ENCODE data around the gene TP73. TPM values are rescaled to one million over a fixed set of nuclear protein-coding genes. Genes with fewer than 3 reads are reported as not detected.
"Not testable (repeated sequence)": the region's sequence is repeated elsewhere in the genome, so short reads cannot be mapped to it uniquely, and the experiment has no call there.

TP73 gene
- total RNA-seq, 2 experiments from 2014 or later, result 0.62 to 1.1 TPM

DNA sequence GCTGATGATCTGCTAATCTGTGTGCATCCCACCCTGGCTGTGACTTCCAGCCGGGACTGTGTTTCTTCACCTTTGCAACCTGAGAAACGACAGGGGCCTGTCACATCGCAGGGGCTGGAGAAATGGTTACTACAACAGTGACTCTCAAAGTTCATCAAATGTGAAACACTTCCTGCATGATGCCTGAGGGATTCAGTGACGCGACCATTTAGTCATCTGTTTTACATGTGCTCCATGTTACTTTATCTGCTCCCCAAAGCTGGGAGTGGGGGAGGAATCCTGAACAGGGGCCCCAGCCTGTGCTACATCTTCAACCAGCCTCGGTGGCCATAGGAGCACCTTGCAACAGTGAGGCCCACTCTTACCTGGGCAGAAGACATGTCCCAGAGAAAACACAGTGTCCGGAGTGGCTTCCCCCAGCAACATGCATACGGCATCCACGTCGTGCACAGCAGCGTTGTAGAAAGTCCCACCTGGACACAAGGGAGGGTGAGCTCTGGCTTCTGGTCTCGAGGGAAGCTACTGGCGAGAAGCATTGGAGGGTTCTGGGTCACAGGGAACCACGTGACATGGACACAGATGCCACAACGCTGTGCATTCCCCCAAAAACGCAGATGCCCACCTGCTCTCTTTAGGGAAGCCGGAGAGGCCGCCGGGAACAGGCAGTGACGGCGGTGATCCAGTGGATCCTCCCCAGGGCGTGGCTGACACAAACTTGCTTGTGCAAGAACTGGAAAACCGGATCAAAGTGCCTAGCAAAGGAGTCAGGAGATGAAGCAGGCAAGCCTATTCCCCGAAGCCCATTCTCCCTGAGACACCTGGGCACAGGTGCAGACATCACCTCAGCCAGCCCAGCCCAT is 90.4 kb downstream of the TP73 start:
- ATAC-seq (ENCODE audit: low read depth) (no peak), DNase-seq (no peak)
- Mint-ChIP-seq H3K4me3 (no peak overlapping the region), H3K36me3 (no peaks in the 10 kb centered on the region), H3K9me3 (no peaks in the 10 kb centered on the region), H3K27ac (no peak overlapping the region), H3K27me3 (no peaks in the 10 kb centered on the region), H3K4me1 (peaks cover 11% of the 10 kb centered on the region)
- POLR2A ChIA-PET, result no interaction called here

DNA sequence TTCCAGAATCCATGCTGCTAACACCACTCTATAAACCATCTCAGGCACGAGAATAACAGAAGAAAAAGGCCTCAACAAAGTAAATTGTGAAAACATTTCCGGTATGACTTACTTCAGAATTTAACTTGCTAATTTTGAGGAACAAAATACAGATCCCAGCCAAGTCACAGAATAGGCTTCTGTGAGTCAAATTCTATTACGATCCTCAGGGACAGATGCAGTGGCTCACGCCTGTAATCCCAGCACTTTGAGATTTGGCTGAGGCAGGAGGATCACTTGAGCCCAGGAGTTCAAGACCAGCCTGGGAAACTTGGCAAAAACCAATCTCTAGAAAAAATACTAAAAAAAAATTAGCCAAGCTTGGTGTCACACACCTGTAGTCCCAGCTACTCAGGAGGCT is 91.1 kb downstream of the TP73 start:
- ATAC-seq (ENCODE audit: low read depth) (no peak), DNase-seq (no peak)
- H3K36me3 Mint-ChIP-seq, result no peaks in the 10 kb centered on the region
- POLR2A ChIA-PET, result no interaction called here
- H3K4me1 Mint-ChIP-seq, result peaks cover 15% of the 10 kb centered on the region
- H3K27ac Mint-ChIP-seq, result no peak overlapping the region
- no peaks in the 10 kb centered on the region for H3K9me3 Mint-ChIP-seq
- H3K4me3 Mint-ChIP-seq, result no peak overlapping the region
- H3K27me3 Mint-ChIP-seq, result no peaks in the 10 kb centered on the region

DNA sequence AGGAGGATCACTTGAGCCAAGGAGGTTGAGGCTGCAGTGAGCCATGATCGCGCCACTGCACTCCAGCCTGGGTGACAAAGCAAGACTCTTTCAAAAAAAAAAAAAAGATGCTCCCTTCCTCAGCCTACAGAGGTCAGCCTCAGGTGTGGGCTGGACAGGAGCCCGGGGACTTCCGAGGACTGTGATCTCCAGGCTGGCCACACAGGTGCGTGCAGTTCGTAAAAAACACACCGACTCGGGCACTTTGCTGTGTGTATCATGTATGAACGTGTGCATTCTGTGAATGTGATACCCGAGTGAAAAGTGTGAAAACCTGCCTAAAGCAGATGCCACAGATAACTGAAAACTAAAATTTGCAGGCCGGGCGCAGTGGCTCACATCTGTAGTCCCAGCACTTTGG is 91.5 kb downstream of the TP73 start:
- H3K36me3 Mint-ChIP-seq, result no peaks in the 10 kb centered on the region
- ATAC-seq (ENCODE audit: low read depth) (no peak), DNase-seq (no peak)
- no peak overlapping the region for H3K27ac Mint-ChIP-seq
- no peaks in the 10 kb centered on the region for H3K27me3 Mint-ChIP-seq
- H3K9me3 Mint-ChIP-seq, result no peaks in the 10 kb centered on the region
- H3K4me1 Mint-ChIP-seq, result peaks cover 15% of the 10 kb centered on the region
- POLR2A ChIA-PET, result no interaction called here
- H3K4me3 Mint-ChIP-seq, result no peak overlapping the region

DNA sequence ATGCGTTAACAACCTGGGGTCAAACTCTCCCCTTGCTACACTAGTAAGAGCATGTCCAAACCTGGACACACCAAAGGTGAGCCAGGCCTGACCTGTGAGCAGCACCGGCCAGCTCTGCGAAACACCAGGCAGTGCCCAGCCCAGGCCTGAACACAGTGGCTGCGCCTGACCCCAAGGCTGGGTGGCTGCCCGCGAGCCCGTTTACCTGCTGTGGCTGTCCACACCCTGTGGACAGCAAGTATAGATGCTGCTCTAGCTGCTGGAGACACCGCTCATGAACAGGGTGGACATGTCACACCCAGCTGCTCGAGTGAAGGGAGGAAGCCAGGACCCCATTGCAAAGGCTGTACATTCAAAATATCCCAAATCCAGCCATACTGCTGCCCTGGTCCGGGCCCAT is 92.3 kb downstream of the TP73 start:
- Mint-ChIP-seq H3K36me3 (no peaks in the 10 kb centered on the region), H3K27me3 (no peaks in the 10 kb centered on the region), H3K4me1 (peaks cover 15% of the 10 kb centered on the region), H3K9me3 (no peaks in the 10 kb centered on the region), H3K4me3 (no peak overlapping the region), H3K27ac (no peak overlapping the region)
- POLR2A ChIA-PET, result interaction anchor here (0.6 kb wide), 1 partner anchor 79 kb away, joined by 4 read pairs; no protein-coding TSS in a partner anchor
- DNase-seq (no peak), ATAC-seq (ENCODE audit: low read depth) (no peak)

DNA sequence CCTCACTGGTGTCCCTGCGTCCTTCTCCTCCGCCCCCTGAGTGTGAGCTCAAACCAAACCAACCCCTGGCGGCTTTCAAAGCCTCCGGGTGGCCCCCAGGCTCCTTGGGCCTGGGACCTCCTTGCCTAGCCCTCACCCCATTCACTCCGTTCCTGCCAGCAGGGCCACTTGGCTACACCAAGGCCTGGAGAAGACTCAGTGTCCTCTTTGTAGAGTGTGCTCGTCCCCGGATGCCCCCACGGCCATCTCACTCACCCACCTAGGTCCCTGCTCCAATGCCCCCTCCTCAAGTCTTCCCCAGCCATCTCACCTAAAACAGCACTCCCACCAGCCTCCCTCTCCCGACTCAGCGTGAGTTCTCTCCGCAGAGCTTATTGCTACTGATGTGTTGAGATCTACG is 92.8 kb downstream of the TP73 start:
- no peak overlapping the region for H3K27ac Mint-ChIP-seq
- POLR2A ChIA-PET, result interaction anchor here (0.6 kb wide), 1 partner anchor 79 kb away, joined by 4 read pairs; no protein-coding TSS in a partner anchor
- no peak for ATAC-seq (ENCODE audit: low read depth)
- H3K36me3 Mint-ChIP-seq, result no peaks in the 10 kb centered on the region
- no peaks in the 10 kb centered on the region for H3K27me3 Mint-ChIP-seq
- no peaks in the 10 kb centered on the region for H3K9me3 Mint-ChIP-seq
- peaks cover 15% of the 10 kb centered on the region for H3K4me1 Mint-ChIP-seq
- H3K4me3 Mint-ChIP-seq, result no peak overlapping the region
- DNase-seq, result no peak

DNA sequence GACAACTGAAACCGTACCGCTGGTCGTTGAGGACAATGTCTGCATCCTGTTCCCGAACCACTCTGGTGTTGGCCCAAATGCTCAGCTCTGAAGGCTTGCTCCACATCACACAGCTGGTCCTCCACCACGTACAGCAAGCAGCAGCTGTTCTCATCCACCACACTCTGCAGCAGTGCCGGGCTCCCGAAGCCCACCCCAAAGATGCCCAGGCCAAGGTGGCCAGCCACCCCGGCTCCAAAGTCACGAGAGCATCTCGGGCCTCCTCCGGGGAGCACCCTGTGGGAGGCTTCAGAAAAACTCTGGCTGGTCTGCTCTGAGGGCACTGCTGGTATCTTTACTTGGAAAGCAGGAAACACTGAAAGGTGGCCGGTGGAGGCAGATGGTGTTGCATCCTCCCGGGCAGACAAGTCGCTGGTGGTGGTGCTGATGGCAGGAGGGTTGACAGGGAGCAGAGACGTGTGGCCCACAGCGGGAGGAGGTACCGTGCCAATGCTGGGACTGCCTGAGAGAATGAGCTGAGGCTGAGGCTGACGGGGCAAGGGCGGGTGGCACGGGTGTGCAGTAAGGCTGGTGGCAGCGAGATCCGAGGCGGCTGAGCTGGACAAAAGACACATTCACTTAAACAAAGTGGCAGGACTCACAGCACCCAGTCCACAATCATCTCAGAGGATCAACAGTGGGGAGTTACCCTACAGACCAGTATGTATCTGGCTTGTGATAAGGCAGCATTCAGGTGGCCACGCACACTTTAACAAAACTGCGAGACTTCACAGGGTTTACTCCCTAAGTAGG is 93.5 kb downstream of the TP73 start:
- Mint-ChIP-seq H3K9me3 (no peaks in the 10 kb centered on the region), H3K36me3 (no peaks in the 10 kb centered on the region), H3K27me3 (peaks cover 4% of the 10 kb centered on the region), H3K4me3 (peak overlapping the region; percentile 77), H3K27ac (peak overlapping the region; percentile 71), H3K4me1 (peaks cover 15% of the 10 kb centered on the region)
- ATAC-seq (ENCODE audit: low read depth) (no peak), DNase-seq (no peak)
- POLR2A ChIA-PET, result no interaction called here

DNA sequence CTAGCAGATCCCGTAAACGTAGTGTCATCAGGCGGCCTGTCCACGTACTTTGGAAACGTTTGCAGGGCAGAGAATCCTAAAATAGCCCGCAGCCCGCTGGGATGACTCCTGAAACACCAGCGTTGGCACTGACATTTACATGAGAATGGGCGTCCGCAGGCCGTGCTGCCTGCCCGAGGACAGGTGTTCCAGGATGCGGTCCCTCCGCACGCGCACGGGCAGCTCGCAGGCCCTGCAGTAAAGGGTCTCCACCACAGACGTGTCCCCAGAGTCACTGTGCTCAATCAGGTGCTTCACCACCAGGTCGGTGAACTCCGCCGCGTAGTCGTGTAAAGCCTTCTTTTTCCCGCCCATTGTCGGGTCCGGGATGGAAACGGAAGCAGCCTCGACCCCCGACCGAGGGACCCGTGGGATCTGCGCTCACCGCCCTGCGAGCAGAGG is 94.1 kb downstream of the TP73 start:
- Mint-ChIP-seq H3K27ac (peak overlapping the region; percentile 71), H3K4me3 (peak overlapping the region; percentile 77), H3K36me3 (no peaks in the 10 kb centered on the region), H3K27me3 (peaks cover 7% of the 10 kb centered on the region), H3K9me3 (no peaks in the 10 kb centered on the region), H3K4me1 (peaks cover 15% of the 10 kb centered on the region)
- no peak for ATAC-seq (ENCODE audit: low read depth)
- POLR2A ChIA-PET, result no interaction called here
- DNase-seq, result no peak

DNA sequence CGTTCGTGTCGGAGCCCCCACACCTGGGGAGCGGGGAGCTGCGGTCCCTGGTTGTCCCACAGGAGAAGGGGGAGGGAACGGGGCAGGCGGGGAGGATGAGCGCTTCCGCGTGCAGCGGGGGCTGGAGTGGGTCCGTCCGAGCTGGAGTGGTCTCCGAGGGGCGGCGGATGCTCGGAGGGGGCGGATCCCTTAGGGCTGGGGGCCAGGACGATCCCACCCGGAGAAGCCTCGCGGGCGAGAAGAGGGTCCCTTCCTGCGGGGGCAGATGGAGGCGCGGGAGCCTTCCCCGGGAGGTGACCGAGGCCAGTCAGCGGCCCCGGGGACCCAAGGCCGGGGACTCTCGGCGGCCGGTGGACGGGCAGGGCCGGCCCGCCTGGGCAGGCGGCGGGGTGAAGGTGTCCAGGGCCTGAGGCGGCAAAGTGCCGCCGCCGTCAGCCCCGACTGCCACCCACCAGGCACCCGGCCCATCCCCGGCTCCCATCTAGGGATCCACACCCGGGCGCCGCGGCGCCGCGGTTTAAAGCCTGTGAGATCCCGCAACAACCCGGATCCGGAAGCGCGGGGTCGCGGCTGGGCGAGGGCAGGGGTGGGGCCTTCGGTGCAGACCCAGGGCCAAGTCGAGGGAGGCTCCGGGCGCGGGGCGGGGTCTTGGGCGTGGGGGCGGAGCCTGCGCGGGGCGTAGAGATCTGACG is 94.7 kb downstream of the TP73 start:
- no peak overlapping the region for H3K27ac Mint-ChIP-seq
- no peaks in the 10 kb centered on the region for H3K36me3 Mint-ChIP-seq
- H3K4me1 Mint-ChIP-seq, result peaks cover 15% of the 10 kb centered on the region
- ATAC-seq (ENCODE audit: low read depth) (peak; percentile 95), DNase-seq (peak; percentile 90)
- H3K9me3 Mint-ChIP-seq, result no peaks in the 10 kb centered on the region
- peak overlapping the region; percentile 77 for H3K4me3 Mint-ChIP-seq
- H3K27me3 Mint-ChIP-seq, result peaks cover 7% of the 10 kb centered on the region
- POLR2A ChIA-PET, result no interaction called here

DNA sequence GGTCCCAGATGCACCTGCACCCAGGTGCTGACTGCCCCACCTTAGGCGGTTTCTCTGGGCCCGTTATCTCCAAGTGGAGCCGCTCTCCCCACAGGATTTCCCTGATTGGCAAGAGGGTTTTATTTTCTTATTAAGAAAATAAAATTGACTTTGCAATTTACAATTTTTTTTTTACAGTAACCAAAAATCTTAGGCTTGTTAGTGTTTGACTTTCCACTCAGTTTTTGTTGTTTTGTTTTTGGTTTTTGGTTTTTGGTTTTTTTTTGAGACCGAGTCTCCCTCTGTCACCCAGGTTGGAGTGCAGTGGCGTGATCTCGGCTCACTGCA is 95.2 kb downstream of the TP73 start:
- H3K4me3 Mint-ChIP-seq, result peak overlapping the region; percentile 77
- H3K9me3 Mint-ChIP-seq, result no peaks in the 10 kb centered on the region
- DNase-seq (no peak), ATAC-seq (ENCODE audit: low read depth) (no peak)
- peak overlapping the region; percentile 48 for H3K27ac Mint-ChIP-seq
- peaks cover 15% of the 10 kb centered on the region for H3K4me1 Mint-ChIP-seq
- no peaks in the 10 kb centered on the region for H3K36me3 Mint-ChIP-seq
- peaks cover 7% of the 10 kb centered on the region for H3K27me3 Mint-ChIP-seq
- POLR2A ChIA-PET, result no interaction called here

DNA sequence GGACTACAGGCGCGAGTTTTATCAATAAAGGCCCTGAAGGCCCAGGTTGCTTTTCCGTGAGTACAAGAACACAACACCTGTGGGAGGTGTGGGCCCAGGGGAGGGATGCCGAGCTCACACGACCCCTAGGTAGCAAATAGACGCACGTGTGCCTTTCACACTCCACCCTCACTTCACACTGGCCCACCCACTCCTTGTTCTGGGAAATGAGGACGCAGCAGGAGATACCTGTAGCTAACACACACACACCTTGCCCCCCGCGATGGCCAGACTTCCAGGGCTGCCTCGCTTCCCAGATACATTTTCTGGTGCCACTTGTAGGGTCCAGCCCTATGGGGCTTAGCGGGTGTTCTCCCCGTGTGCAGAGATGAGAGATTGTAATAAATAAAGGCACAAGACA is 95.6 kb downstream of the TP73 start:
- Mint-ChIP-seq H3K27me3 (peaks cover 7% of the 10 kb centered on the region), H3K4me3 (peak overlapping the region; percentile 77), H3K9me3 (no peaks in the 10 kb centered on the region), H3K36me3 (no peaks in the 10 kb centered on the region), H3K4me1 (peaks cover 15% of the 10 kb centered on the region), H3K27ac (peak overlapping the region; percentile 48)
- no peak for ATAC-seq (ENCODE audit: low read depth)
- POLR2A ChIA-PET, result no interaction called here
- DNase-seq, result no peak

DNA sequence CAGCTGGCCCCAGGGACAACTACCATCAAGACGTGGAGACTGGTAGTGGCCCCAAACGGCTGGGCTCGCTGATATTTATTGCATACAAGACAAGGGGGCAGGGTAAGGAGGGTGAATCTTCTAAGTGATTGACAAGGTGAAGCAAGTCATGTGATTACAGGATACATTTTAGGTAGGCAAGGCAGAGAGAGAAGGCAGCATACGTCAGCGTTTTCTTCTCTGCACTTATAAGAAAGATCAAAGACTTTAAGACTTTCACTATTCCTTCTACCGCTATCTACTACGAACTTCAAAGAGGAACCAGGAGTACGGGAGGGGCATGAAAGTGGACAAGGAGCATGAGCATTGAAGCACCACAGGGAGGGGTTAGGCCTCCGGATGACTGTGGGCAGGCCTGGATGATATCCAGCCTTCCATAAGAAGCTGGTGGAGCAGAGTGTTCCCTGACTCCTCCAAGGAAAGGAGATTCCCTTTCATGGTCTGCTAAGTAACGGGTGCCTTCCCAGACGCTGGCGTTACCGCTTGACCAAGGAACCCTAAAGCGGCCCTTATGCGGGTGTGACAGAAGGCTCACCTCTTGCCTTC is 96.1 kb downstream of the TP73 start:
- ATAC-seq (ENCODE audit: low read depth); H3K27me3 Mint-ChIP-seq; H3K36me3 Mint-ChIP-seq; DNase-seq; POLR2A ChIA-PET; H3K9me3 Mint-ChIP-seq; H3K27ac Mint-ChIP-seq: not testable (repeated sequence)
- Mint-ChIP-seq H3K4me3 (peak overlapping the region; percentile 77), H3K4me1 (peaks cover 15% of the 10 kb centered on the region)

DNA sequence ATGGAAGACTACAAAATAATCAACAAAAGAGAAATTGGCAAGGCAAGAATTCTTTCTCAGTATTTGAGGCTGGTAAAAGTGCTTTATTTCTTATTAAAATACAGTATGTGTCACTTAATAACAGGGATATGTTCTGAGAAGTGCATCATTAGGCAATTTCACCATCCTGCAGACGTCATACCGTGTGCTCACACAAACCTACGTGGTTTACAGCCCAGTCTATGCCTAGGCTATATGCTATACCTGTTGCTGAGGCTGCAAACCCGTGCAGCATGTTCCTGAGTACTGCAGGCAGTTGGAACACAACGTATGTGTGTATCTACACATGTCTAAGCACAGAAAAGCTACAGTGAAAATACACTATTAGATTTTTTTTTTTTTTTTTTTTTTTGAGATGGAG is 97.2 kb downstream of the TP73 start:
- DNase-seq (no peak), ATAC-seq (ENCODE audit: low read depth) (no peak)
- H3K4me1 Mint-ChIP-seq, result peaks cover 15% of the 10 kb centered on the region
- POLR2A ChIA-PET, result no interaction called here
- no peak overlapping the region for H3K27ac Mint-ChIP-seq
- H3K4me3 Mint-ChIP-seq, result no peak overlapping the region
- no peaks in the 10 kb centered on the region for H3K9me3 Mint-ChIP-seq
- no peaks in the 10 kb centered on the region for H3K36me3 Mint-ChIP-seq
- H3K27me3 Mint-ChIP-seq, result peaks cover 7% of the 10 kb centered on the region

DNA sequence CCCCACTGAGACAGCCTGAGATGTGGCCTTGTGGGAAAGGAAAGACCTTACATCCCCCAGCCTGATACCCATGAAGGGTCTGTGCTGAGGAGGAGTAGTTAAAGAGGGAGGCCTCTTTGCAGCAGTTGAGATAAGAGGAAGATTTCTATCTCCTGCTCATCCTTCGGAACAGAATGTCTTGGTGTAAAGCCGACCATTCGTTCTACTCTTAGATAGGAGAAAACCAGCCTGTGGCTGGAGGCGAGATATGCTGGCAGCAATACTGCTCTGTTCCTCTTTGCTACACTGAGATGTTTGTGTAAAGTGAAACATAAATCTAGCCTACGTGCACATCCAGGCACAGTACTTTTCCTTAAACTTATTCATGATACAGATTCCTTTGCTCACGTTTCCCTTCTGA is 98.4 kb downstream of the TP73 start:
- H3K9me3 Mint-ChIP-seq, result no peaks in the 10 kb centered on the region
- H3K36me3 Mint-ChIP-seq, result no peaks in the 10 kb centered on the region
- peaks cover 7% of the 10 kb centered on the region for H3K27me3 Mint-ChIP-seq
- peaks cover 10% of the 10 kb centered on the region for H3K4me1 Mint-ChIP-seq
- POLR2A ChIA-PET, result no interaction called here
- H3K27ac Mint-ChIP-seq, result no peak overlapping the region
- DNase-seq (no peak), ATAC-seq (ENCODE audit: low read depth) (no peak)
- H3K4me3 Mint-ChIP-seq, result no peak overlapping the region
